ENCODE results near the gene GALNT17.

DNA sequence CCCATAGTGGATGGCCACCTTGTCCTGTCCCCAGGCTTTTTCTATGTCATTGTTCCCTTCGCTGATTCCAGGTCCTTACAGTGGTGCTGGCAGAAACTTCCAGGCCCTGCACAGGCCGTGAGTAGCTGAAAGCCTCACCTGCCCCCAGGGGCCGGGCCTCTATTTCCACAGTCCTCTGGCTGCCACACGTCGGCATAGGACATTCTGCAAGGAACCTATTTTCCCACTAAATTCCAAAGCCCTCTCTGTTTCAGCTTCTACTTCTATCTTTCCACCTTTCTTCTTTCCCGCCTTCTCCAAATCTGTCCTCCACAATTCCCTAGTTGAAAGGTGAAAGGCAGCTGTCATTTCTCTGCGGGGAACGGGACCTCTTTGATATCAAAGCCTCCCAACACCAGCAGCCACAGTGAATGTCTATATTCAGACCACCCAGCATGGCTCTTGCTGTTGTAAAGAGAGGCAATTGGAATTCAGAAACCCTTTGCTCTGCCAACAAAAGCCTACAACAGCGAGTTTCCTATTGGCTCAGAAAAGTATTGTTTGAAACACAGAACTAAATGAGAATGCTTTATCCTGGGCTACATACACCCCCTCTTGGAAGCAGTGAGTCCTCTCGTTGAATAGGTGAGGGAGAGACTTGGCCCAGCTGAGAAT lies 607.7 kb downstream of the GALNT17 start:
- TF ChIP-seq, protein P1, sequence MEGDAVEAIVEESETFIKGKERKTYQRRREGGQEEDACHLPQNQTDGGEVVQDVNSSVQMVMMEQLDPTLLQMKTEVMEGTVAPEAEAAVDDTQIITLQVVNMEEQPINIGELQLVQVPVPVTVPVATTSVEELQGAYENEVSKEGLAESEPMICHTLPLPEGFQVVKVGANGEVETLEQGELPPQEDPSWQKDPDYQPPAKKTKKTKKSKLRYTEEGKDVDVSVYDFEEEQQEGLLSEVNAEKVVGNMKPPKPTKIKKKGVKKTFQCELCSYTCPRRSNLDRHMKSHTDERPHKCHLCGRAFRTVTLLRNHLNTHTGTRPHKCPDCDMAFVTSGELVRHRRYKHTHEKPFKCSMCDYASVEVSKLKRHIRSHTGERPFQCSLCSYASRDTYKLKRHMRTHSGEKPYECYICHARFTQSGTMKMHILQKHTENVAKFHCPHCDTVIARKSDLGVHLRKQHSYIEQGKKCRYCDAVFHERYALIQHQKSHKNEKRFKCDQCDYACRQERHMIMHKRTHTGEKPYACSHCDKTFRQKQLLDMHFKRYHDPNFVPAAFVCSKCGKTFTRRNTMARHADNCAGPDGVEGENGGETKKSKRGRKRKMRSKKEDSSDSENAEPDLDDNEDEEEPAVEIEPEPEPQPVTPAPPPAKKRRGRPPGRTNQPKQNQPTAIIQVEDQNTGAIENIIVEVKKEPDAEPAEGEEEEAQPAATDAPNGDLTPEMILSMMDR (IDR thresholded peaks at IDR 0.05), result no peak
- TF ChIP-seq POLR2A (IDR thresholded peaks at IDR 0.05), result no peak

All from uterus (tissue), 2 donors.